ENCODE data around the gene OR8S1. TPM values are rescaled to one million over a fixed set of nuclear protein-coding genes. Genes with fewer than 3 reads are reported as not detected.
A peak's percentile ranks its signal among the peaks of the same experiment; 100 is the strongest.

The OR8S1 gene
- total RNA-seq, 1 experiment from 2014 or later: not detected

GRCh38 chr12:48569946-48570345, 44.5 kb downstream of the OR8S1 start, which contains the start of gene LALBA:
LALBA (minus strand) TSS chr12:48570046; CDS start chr12:48570020, 26 bp downstream.
- H3K4me1 ChIP-seq (ENCODE audit: insufficient read depth, low read length): no peaks in the 10 kb centered on the region
- no peak within 1 kb of the TSS for H2BK15ac ChIP-seq (ENCODE audit: low read depth, low read length)
- Mint-ChIP-seq H3K27ac (peak within 1 kb of the TSS in 1 of 3 experiments; percentile 35; a peak in 1 of 7 replicates), H3K4me3 (no peak within 1 kb of the TSS), H3K27me3 (ENCODE audit: low read depth) (peaks cover 19% of the 10 kb centered on the region), H3K4me1 (no peaks in the 10 kb centered on the region), H3K36me3 (ENCODE audit: insufficient read depth in 1 of 3, low read depth in 3 of 3) (no peaks in the 10 kb centered on the region), H3K9me3 (peaks cover 0 to 44% of the 10 kb centered on the region in 2 experiments; a peak in 2 of 5 replicates)
- no peak within 1 kb of the TSS for H3T11ph ChIP-seq (ENCODE audit: low read length)
- no peak within 1 kb of the TSS for H4K91ac ChIP-seq (ENCODE audit: insufficient read length, low read depth, low read length)
- H4K20me1 ChIP-seq (ENCODE audit: control insufficient read depth, insufficient read depth, insufficient read length): no peaks in the 10 kb centered on the region
- H4K8ac ChIP-seq (replicated peaks; ENCODE audit: insufficient read length, low read depth, low read length): no peak within 1 kb of the TSS
- no peak within 1 kb of the TSS for H2AK5ac ChIP-seq (ENCODE audit: insufficient read length, low read length)
- no peak within 1 kb of the TSS for H3K4ac ChIP-seq (ENCODE audit: low read depth, low read length)
- no peaks in the 10 kb centered on the region for H3K79me1 ChIP-seq (ENCODE audit: insufficient read depth, low read depth, low read length, poor library complexity, severe bottlenecking)
- no peak within 1 kb of the TSS for H2BK20ac ChIP-seq (ENCODE audit: low read depth, low read length, poor library complexity, severe bottlenecking)
- no peak within 1 kb of the TSS for H3K14ac ChIP-seq (ENCODE audit: insufficient read depth, low read length)
- no peak within 1 kb of the TSS for H2BK12ac ChIP-seq (ENCODE audit: insufficient read length, low read depth, low read length)
- H2BK5ac ChIP-seq (ENCODE audit: insufficient read length, low read length): no peak within 1 kb of the TSS
- no peaks in the 10 kb centered on the region for H3K9me3 ChIP-seq (ENCODE audit: control insufficient read depth, low read depth, low read length)
- no peak for TF ChIP-seq CTCF (conservative IDR thresholded peaks at IDR 0.05)
- no peak for DNase-seq
- H3K56ac ChIP-seq (ENCODE audit: insufficient read length, low read depth, low read length): no peak within 1 kb of the TSS
- no peak within 1 kb of the TSS for H2AFZ ChIP-seq (ENCODE audit: low read length)
- no CpG with 5 or more reads among the region's 1 CpG for WGBS (ENCODE audit: extremely low coverage, insufficient read length, low lambda C conversion rate)
- H4K5ac ChIP-seq (ENCODE audit: insufficient read length, low read depth, low read length): no peak within 1 kb of the TSS
- no peaks in the 10 kb centered on the region for H3K23me2 ChIP-seq (ENCODE audit: insufficient read length, low read depth, low read length, poor library complexity, severe bottlenecking)
- H3K79me2 ChIP-seq (ENCODE audit: insufficient read depth, low read length): no peaks in the 10 kb centered on the region
- no peak within 1 kb of the TSS for H3K9ac ChIP-seq (ENCODE audit: extremely low read depth, insufficient read length, low read length)
- H3K27ac ChIP-seq (ENCODE audit: insufficient read length, low read depth, low read length): no peak within 1 kb of the TSS
- H3K27me3 ChIP-seq (ENCODE audit: insufficient read depth, low read length): no peaks in the 10 kb centered on the region
- H2BK120ac ChIP-seq (ENCODE audit: low read depth, low read length, poor library complexity, severe bottlenecking): no peak within 1 kb of the TSS
- H3K4me2 ChIP-seq (ENCODE audit: insufficient read depth, insufficient read length, low read length): no peak within 1 kb of the TSS
- no peak within 1 kb of the TSS for H3K18ac ChIP-seq (ENCODE audit: insufficient read length, low read depth, low read length)
- H3K23ac ChIP-seq (ENCODE audit: insufficient read length, low read depth, low read length): no peak within 1 kb of the TSS
